Colonic mucosa (tissue), 4 donors: ENCODE data around the gene DLGAP1. TPM values are rescaled to one million over a fixed set of nuclear protein-coding genes. Genes with fewer than 3 reads are reported as not detected.

Experiments
- DNase-seq: peaks from one replicate; pipeline ENCODE4 v3.0.0-alpha.2; 2020
- H3K27ac ChIP-seq: fragments of 200-600 bp; one replicate; pipeline ENCODE4 v1.8.0; 2021
- H3K27me3 ChIP-seq: fragments of 200-600 bp; one replicate; pipeline ENCODE4 v1.8.0; 2021
- H3K36me3 ChIP-seq: fragments of 200-600 bp; one replicate; pipeline ENCODE4 v1.8.0; 2021
- H3K4me1 ChIP-seq: fragments of 200-600 bp; one replicate; pipeline ENCODE4 v1.8.0; 2021; ENCODE audit warnings: mild to moderate bottlenecking
- H3K4me3 ChIP-seq: fragments of 200-600 bp; one replicate; pipeline ENCODE4 v1.8.0; 2021
- H3K9ac ChIP-seq, 2 donors: one replicate each; pipeline ENCODE4 v1.7.0; 2013; ENCODE audit warnings: control low read depth in 2 of 2, low read depth in 2 of 2, low read length in 2 of 2
- H3K9me3 ChIP-seq: fragments of 200-600 bp; one replicate; pipeline ENCODE4 v1.8.0; 2021
- intact Hi-C: fragments of 100-400 bp; cut with DNase I; formaldehyde crosslinking; loops from one replicate; pipeline ENCODE4 v1.14.1; 2022
- total RNA-seq, 2 donors: library from RNA; stranded (reverse); fragmentation: NEBNext Ultra II Directional in 1 of 2; extraction: Animal tissue kit (Norgen Biotek cat#: 25700) in 1 of 2; gene quantifications; one replicate each; pipeline ENCODE4 v1.2.1, GENCODE V29; 2021
- TF ChIP-seq, protein P1 (sequence below): fragments of 200-600 bp; IDR thresholded peaks from one replicate; pipeline ENCODE4 v1.8.0; 2022; ENCODE audit warnings: antibody characterized with exemption, mild to moderate bottlenecking
- donor health status: healthy.
- donor health status: DM: no; HTN: no; CAD: no.
- donor health status: DM: no; HTN: no; CAD: no.

DLGAP1 gene
- total RNA-seq, 2 donors from 2014 or later: 0.25 to 0.50 TPM

DNA sequence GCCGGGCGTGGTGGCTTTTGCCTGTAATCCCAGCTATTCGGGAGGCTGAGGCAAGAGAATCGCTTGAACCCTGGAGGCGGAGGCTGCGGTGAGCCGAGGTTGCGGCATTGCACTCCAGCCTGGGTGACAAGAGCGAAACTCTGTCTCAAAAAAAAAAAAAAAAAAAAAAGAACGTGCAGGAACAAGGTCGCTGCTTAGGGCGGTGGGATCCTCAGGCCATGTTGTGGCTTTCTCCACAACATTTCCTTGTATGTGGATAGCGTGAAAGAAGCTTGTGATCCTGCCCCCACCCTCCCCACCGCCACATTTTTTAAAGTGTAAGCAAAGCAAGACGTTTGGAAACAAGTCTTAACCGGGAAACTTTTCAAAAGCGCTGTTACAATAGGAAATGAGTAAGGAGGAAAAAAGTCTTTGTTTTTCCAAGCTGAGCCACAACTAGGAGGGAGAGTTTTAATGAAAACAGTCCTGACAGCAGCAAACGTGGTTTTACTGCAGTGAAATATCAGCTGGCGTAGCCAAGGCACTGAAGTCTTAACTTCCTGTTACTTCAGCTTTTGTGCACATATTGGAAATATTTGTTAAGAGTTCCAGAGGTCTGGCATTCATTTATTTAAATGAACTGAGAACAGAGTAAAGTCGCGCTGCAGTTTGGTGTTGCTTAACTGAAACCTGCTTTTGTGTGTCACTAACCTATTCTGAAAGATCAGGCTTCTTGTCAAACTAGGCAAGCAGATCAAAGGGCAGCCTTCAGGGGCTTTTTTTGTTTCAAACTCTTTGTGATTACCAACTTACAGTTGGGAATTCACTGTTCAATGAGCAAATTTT is 1001.4 kb downstream of the DLGAP1 start:
- no peaks in the 10 kb centered on the region for H3K27me3 ChIP-seq
- TF ChIP-seq, protein P1, sequence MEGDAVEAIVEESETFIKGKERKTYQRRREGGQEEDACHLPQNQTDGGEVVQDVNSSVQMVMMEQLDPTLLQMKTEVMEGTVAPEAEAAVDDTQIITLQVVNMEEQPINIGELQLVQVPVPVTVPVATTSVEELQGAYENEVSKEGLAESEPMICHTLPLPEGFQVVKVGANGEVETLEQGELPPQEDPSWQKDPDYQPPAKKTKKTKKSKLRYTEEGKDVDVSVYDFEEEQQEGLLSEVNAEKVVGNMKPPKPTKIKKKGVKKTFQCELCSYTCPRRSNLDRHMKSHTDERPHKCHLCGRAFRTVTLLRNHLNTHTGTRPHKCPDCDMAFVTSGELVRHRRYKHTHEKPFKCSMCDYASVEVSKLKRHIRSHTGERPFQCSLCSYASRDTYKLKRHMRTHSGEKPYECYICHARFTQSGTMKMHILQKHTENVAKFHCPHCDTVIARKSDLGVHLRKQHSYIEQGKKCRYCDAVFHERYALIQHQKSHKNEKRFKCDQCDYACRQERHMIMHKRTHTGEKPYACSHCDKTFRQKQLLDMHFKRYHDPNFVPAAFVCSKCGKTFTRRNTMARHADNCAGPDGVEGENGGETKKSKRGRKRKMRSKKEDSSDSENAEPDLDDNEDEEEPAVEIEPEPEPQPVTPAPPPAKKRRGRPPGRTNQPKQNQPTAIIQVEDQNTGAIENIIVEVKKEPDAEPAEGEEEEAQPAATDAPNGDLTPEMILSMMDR: no peak
- intact Hi-C loops: no loop called here
- peak overlapping the region; percentile 24 to 100 for H3K9ac ChIP-seq
- H3K9me3 ChIP-seq: no peaks in the 10 kb centered on the region
- H3K4me1 ChIP-seq: peaks cover 12% of the 10 kb centered on the region
- DNase-seq: peak; percentile 67
- H3K27ac ChIP-seq: peak overlapping the region; percentile 100
- H3K36me3 ChIP-seq: no peaks in the 10 kb centered on the region
- peak overlapping the region; percentile 68 for H3K4me3 ChIP-seq

DNA sequence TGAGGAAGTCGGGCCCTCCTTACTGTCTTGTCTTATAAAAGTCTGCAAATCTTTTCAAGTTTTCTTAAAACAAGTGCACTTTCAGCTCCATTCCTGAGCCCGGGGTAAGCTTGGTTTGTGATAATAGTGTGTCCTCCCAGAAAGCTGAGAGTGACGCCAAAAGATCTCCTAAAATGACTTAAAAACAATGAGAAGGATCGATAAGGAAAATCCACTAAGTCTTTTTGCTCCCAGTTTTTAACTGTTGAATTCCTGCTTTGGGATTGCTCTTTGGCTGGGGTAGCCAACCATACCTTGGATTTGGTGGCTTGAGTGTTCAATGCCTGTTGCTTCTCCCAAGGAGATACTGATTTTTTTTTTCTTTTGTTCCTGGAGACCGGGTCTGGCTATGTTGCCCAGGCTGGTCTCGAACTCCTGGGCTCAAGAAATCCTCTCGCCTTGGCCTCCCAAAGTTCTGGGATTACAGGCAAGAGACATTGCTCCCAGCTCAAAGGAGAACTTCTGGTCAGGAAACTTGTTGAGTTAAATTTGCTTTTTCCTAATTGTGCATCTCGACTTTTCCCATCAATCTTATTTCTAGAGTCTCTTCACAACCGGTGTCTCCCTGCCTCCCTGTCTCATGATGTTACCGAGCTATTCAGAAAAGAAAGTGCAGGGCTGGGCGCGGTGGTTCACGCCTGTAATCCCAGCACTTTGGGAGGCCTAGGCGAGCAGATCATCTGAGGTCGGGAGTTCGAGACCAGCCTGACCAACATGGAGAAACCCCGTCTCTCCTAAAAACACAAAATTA is 1002.2 kb downstream of the DLGAP1 start:
- intact Hi-C loops: no loop called here
- Histone ChIP-seq H3K4me3 (peak overlapping the region; percentile 68), H3K27ac (peak overlapping the region; percentile 100), H3K4me1 (peaks cover 4% of the 10 kb centered on the region), H3K27me3 (no peaks in the 10 kb centered on the region), H3K9me3 (no peaks in the 10 kb centered on the region), H3K9ac (peak overlapping the region; percentile 93 to 100), H3K36me3 (no peaks in the 10 kb centered on the region)
- TF ChIP-seq, protein P1: no peak
- DNase-seq: peak; percentile 34

DNA sequence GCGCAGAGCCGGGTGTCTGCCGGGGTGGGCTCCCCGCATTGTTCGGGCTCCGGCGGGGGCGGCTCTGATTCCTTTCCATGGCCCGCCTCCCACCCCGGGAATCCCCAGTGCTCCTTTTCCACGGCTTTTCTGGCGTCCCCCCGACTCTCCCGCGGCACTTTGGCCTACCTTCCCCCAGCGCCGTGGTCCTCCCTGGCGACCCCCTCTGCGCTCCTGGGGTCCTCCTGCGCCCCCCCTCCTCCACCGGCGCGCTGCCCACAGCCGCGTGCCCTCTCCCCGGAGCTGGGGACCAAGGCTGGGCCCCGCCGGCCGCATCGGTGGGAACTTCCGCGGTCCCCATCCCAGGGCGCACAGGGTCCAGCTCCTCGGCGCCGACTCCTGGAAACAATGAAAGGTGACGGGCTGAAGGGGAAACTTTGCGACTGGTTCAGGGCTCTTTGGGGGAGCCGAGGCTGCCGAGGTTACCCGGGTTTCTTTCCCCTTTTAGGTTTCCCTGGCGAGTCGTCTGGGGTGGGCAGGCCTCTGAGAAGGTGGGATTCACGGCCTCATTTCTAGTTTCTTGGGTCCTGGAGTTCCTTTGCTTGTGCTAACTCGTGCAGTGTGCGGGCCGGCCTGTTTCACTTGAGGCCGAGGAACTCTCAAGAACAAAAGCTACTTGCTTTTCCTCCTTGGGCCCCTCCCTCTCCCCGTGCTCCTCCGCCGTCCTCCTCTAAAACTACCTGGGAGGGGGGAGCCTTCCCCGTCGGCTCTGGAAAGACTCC is 1002.9 kb downstream of the DLGAP1 start:
- DNase-seq: peak; percentile 84
- peak overlapping the region; percentile 68 for H3K4me3 ChIP-seq
- intact Hi-C loops: no loop called here
- H3K27ac ChIP-seq: peak overlapping the region; percentile 100
- no peaks in the 10 kb centered on the region for H3K36me3 ChIP-seq
- H3K9ac ChIP-seq: peak overlapping the region; percentile 93 to 100
- H3K9me3 ChIP-seq: no peaks in the 10 kb centered on the region
- H3K27me3 ChIP-seq: no peaks in the 10 kb centered on the region
- no peaks in the 10 kb centered on the region for H3K4me1 ChIP-seq
- TF ChIP-seq, protein P1: no peak

- intact Hi-C loops: no loop called here
- peak overlapping the region; percentile 100 for H3K27ac ChIP-seq
- no peaks in the 10 kb centered on the region for H3K9me3 ChIP-seq
- peaks cover 8% of the 10 kb centered on the region for H3K4me1 ChIP-seq
- H3K27me3 ChIP-seq: no peaks in the 10 kb centered on the region
- TF ChIP-seq, protein P1: no peak
- H3K9ac ChIP-seq: peak overlapping the region; percentile 93 to 100
- peak; percentile 97 for DNase-seq
- peak overlapping the region; percentile 68 for H3K4me3 ChIP-seq
- no peaks in the 10 kb centered on the region for H3K36me3 ChIP-seq
These were observed 1003.7 kb downstream of the DLGAP1 start for GRCh38 chr18:3451183-3451988.
